OCI-LY1 (cell line): Measurements from ENCODE around the gene RNF217.

Source experiments
- EZH2 ChIP-seq: fragments of 200-600 bp; sonication (generic), shearing (Covaris generic); IDR thresholded peaks from 2 replicates; pipeline ENCODE4 v1.8.0; 2017; ENCODE audit warnings: borderline replicate concordance, mixed run types, mild to moderate bottlenecking, antibody characterized with exemption, low read length, moderate library complexity, mixed read lengths
- TF ChIP-seq, protein P1 (sequence below): fragments of 200-600 bp; sonication (generic), shearing (Covaris generic); IDR thresholded peaks from 2 replicates; pipeline ENCODE4 v1.5.1; 2017; ENCODE audit warnings: mild to moderate bottlenecking, antibody characterized with exemption, low read length, moderate library complexity, mixed read lengths

DNA sequence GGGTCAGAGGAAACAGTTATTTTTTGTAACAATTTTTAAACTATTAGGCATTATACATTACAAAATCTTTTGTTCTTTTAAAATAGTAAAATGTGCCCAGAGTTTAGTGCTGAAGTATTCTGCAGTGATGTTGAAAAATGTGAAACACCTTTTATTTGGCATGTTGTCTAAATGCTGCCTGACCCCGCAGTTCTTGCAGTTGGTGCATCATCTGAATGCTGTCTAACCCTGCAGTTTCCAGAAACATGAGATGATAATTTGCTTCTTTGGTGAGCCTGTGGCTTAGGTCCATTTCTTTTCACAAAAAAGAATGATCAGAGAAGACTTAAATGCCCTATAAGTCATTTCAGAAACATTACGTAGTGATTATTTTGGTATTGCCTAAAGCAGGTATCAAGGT lies 82.4 kb downstream of the RNF217 start:
- TF ChIP-seq, protein P1, sequence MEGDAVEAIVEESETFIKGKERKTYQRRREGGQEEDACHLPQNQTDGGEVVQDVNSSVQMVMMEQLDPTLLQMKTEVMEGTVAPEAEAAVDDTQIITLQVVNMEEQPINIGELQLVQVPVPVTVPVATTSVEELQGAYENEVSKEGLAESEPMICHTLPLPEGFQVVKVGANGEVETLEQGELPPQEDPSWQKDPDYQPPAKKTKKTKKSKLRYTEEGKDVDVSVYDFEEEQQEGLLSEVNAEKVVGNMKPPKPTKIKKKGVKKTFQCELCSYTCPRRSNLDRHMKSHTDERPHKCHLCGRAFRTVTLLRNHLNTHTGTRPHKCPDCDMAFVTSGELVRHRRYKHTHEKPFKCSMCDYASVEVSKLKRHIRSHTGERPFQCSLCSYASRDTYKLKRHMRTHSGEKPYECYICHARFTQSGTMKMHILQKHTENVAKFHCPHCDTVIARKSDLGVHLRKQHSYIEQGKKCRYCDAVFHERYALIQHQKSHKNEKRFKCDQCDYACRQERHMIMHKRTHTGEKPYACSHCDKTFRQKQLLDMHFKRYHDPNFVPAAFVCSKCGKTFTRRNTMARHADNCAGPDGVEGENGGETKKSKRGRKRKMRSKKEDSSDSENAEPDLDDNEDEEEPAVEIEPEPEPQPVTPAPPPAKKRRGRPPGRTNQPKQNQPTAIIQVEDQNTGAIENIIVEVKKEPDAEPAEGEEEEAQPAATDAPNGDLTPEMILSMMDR: no peak
- no peak for TF ChIP-seq EZH2
